Right cardiac atrium (tissue), 5 donors: ENCODE data around the gene SYNPO2L. TPM values are rescaled to one million over a fixed set of nuclear protein-coding genes. Genes with fewer than 3 reads are reported as not detected.
"Not testable (repeated sequence)": the region's sequence is repeated elsewhere in the genome, so short reads cannot be mapped to it uniquely, and the experiment has no call there.

Source experiments
- ATAC-seq, 2 donors: fragments of 200-7000 bp; cut with Tn5 transposase; one replicate each; pipeline versions ENCODE4 v1.8.0 to v1.9.1; 2020; ENCODE audit warnings: moderate library complexity in 2 of 2, mild to moderate bottlenecking in 1 of 2
- DNase-seq, 3 donors: peaks; one replicate each; pipeline ENCODE4 v3.0.0-alpha.2; 2020
- H3K27ac ChIP-seq: one replicate; pipeline ENCODE4 v1.5.1; 2013; ENCODE audit warnings: mild to moderate bottlenecking, low read length, control low read depth, moderate library complexity
- H3K27me3 ChIP-seq: one replicate; pipeline ENCODE4 v1.6.1; 2013; ENCODE audit not compliant: control insufficient read depth, insufficient read depth
- H3K4me1 ChIP-seq: one replicate; pipeline ENCODE4 v1.6.1; 2013; ENCODE audit warnings: low read length; ENCODE audit not compliant: control insufficient read depth, insufficient read depth
- H3K4me3 ChIP-seq: one replicate; pipeline ENCODE4 v1.5.1; 2013; ENCODE audit warnings: low read length, control low read depth
- H3K9me3 ChIP-seq: one replicate; pipeline ENCODE4 v1.6.1; 2013; ENCODE audit warnings: low read length; ENCODE audit not compliant: control insufficient read depth
- WGBS: extraction: QIAGEN DNeasy Blood & Tissue Kit; methylation state at CpG from one replicate; pipeline ENCODE4 v1.1.7; 2013; 5-methylcytosine and 5-hydroxymethylcytosine counted together
- intact Hi-C, 4 donors: fragments of 100-400 bp; cut with DNase I; formaldehyde crosslinking; loops; one replicate each; pipeline versions ENCODE4 v1.11.0 to v1.14.0; 2022 to 2023
- long read RNA-seq, 4 donors: library from polyadenylated mRNA; unstranded; transcript quantifications; one replicate each; pipeline ENCODE4 v2.0.0, GENCODE V29; 2020 to 2021
- polyA plus RNA-seq: library from polyadenylated mRNA; stranded (reverse); fragments of 200-250 nt; gene quantifications from one replicate; pipeline ENCODE4 v1.2.3, GENCODE V29; 2013
- total RNA-seq, 4 donors: library from RNA; stranded (reverse); fragmentation: NEBNext Ultra II Directional; extraction: Animal tissue kit (Norgen Biotek cat#: 25700); gene quantifications; one replicate each; pipeline ENCODE4 v1.2.1, GENCODE V29; 2021
- donor health status: healthy with polysubstance abuse.
- donor health status: DM: no; HTN: yes; CAD: no.
- donor health status: DM: no; HTN: no; CAD: no.
- donor health status: DM: no; HTN: yes; CAD: no; lungs with severe emphysema.
- donor health status: DM: yes; HTN: yes; CAD: no.

Gene SYNPO2L
- total RNA-seq (100 to 1,000 TPM; 140 to 313 (median 206) TPM), polyA plus RNA-seq (191 TPM)
- long read RNA-seq, donor 1, full-length matches to known transcripts, result 29 of 441 reads
- long read RNA-seq, donor 1, partial matches to known transcripts, result 3 of 441 reads
- long read RNA-seq, donor 1, other reads (novel, unspliced or antisense), result 409 of 441 reads
- long read RNA-seq, donor 2, full-length matches to known transcripts, result 4 of 134 reads
- long read RNA-seq, donor 2, partial matches to known transcripts, result 2 of 134 reads
- long read RNA-seq, donor 2, other reads (novel, unspliced or antisense), result 128 of 134 reads
- long read RNA-seq, donor 3, full-length matches to known transcripts, result 1 of 241 reads
- long read RNA-seq, donor 3, partial matches to known transcripts, result 1 of 241 reads
- long read RNA-seq, donor 3, other reads (novel, unspliced or antisense), result 239 of 241 reads
- long read RNA-seq, donor 4, full-length matches to known transcripts, result 1 of 346 reads
- long read RNA-seq, donor 4, partial matches to known transcripts, result 3 of 346 reads
- long read RNA-seq, donor 4, other reads (novel, unspliced or antisense), result 342 of 346 reads

- Histone ChIP-seq H3K27ac (peak within 1 kb of the TSS; percentile 99), H3K4me3 (peak within 1 kb of the TSS; percentile 80), H3K4me1 (peaks cover 2% of the 10 kb centered on the region), H3K9me3 (no peaks in the 10 kb centered on the region), H3K27me3 (no peaks in the 10 kb centered on the region)
- WGBS, result 45% methylated on average over 5 of the region's 5 CpGs
- DNase-seq, result peak; percentile 44 to 78 (median 74)
- peak; percentile 79 to 80 for ATAC-seq
- intact Hi-C loops, result no loop called here
These were observed at the start of gene SYNPO2L for GRCh38 chr10:73655990-73656298. Gene SYNPO2L, minus strand, starts transcription at chr10:73656029. Its CDS starts 107 bp downstream, at chr10:73655922.

- H3K9me3 ChIP-seq, H3K27me3 ChIP-seq, intact Hi-C loops, DNase-seq, H3K4me1 ChIP-seq, H3K4me3 ChIP-seq, H3K27ac ChIP-seq, ATAC-seq: not testable (repeated sequence)
These were observed 48.1 kb upstream of the SYNPO2L start for GRCh38 chr10:73703924-73704323.

GRCh38 chr10:73698819-73699218 lies 43.0 kb upstream of the SYNPO2L start:
- H3K27ac ChIP-seq, DNase-seq, intact Hi-C loops, H3K4me1 ChIP-seq, H3K4me3 ChIP-seq, H3K27me3 ChIP-seq, H3K9me3 ChIP-seq, ATAC-seq: not testable (repeated sequence)
- WGBS, result 97% methylated on average over 2 of the region's 2 CpGs

GRCh38 chr10:73697675-73698159 lies 41.9 kb upstream of the SYNPO2L start, which contains the start of gene AGAP5:
Gene AGAP5, minus strand, starts transcription at chr10:73698109. Its CDS starts 354 bp downstream, at chr10:73697755.
- H3K4me1 ChIP-seq, H3K27ac ChIP-seq, H3K9me3 ChIP-seq, H3K27me3 ChIP-seq, intact Hi-C loops, ATAC-seq, H3K4me3 ChIP-seq: not testable (repeated sequence)
- WGBS, result 95% methylated on average over 16 of the region's 16 CpGs
- peak in 1 of 3 donors; percentile 44 for DNase-seq

GRCh38 chr10:73695302-73695701 lies 39.5 kb upstream of the SYNPO2L start:
- H3K27ac ChIP-seq, DNase-seq, H3K4me3 ChIP-seq, ATAC-seq, intact Hi-C loops, H3K4me1 ChIP-seq, H3K27me3 ChIP-seq, H3K9me3 ChIP-seq: not testable (repeated sequence)

GRCh38 chr10:73690755-73691154 lies 34.9 kb upstream of the SYNPO2L start:
- H3K4me3 ChIP-seq, H3K9me3 ChIP-seq, DNase-seq, H3K4me1 ChIP-seq, H3K27me3 ChIP-seq, ATAC-seq, H3K27ac ChIP-seq, intact Hi-C loops: not testable (repeated sequence)
- WGBS, result 94% methylated on average over 6 of the region's 6 CpGs

- ATAC-seq, H3K27ac ChIP-seq, H3K4me1 ChIP-seq, H3K4me3 ChIP-seq, H3K9me3 ChIP-seq, intact Hi-C loops, H3K27me3 ChIP-seq: not testable (repeated sequence)
- peak in 1 of 3 donors; percentile 65 for DNase-seq
- WGBS, result 95% methylated on average over 25 of the region's 28 CpGs
These were observed 33.8 kb upstream of the SYNPO2L start for GRCh38 chr10:73689596-73689995.

- ATAC-seq, DNase-seq, H3K9me3 ChIP-seq, H3K27ac ChIP-seq, H3K4me3 ChIP-seq, H3K4me1 ChIP-seq, intact Hi-C loops, H3K27me3 ChIP-seq: not testable (repeated sequence)
- 92% methylated on average over 1 of the region's 1 CpG for WGBS
These were observed 31.8 kb upstream of the SYNPO2L start for GRCh38 chr10:73687641-73688040.

GRCh38 chr10:73674546-73674945 lies 18.7 kb upstream of the SYNPO2L start:
- ATAC-seq, H3K4me1 ChIP-seq, H3K27ac ChIP-seq, H3K27me3 ChIP-seq, H3K9me3 ChIP-seq, intact Hi-C loops, DNase-seq, H3K4me3 ChIP-seq: not testable (repeated sequence)
- WGBS, result 83% methylated on average over 13 of the region's 20 CpGs

GRCh38 chr10:73668378-73668777 lies 12.5 kb upstream of the SYNPO2L start:
- DNase-seq, H3K4me1 ChIP-seq, H3K27ac ChIP-seq, H3K4me3 ChIP-seq, H3K9me3 ChIP-seq, intact Hi-C loops, H3K27me3 ChIP-seq, ATAC-seq: not testable (repeated sequence)
- WGBS, result 89% methylated on average over 2 of the region's 4 CpGs

- H3K4me3 ChIP-seq, H3K27me3 ChIP-seq, H3K4me1 ChIP-seq, DNase-seq, H3K27ac ChIP-seq, ATAC-seq, intact Hi-C loops, H3K9me3 ChIP-seq: not testable (repeated sequence)
- 56% methylated on average over 4 of the region's 5 CpGs for WGBS
These were observed 10.5 kb upstream of the SYNPO2L start for GRCh38 chr10:73666153-73666809.
